B cell (primary cell): ENCODE results near the gene RAB26.

Experiments
- EZH2 ChIP-seq: IDR thresholded peaks from 2 replicates; pipeline ENCODE4 v1.6.1; 2012; ENCODE audit warnings: borderline replicate concordance, low read depth, mild to moderate bottlenecking, moderate library complexity, low read length; ENCODE audit not compliant: insufficient read depth, poor library complexity, severe bottlenecking
- TF ChIP-seq, protein P1 (sequence below): fragments of 200-600 bp; IDR thresholded peaks from one replicate; pipeline ENCODE4 v1.8.0; 2022; ENCODE audit warnings: antibody characterized with exemption, mild to moderate bottlenecking

DNA sequence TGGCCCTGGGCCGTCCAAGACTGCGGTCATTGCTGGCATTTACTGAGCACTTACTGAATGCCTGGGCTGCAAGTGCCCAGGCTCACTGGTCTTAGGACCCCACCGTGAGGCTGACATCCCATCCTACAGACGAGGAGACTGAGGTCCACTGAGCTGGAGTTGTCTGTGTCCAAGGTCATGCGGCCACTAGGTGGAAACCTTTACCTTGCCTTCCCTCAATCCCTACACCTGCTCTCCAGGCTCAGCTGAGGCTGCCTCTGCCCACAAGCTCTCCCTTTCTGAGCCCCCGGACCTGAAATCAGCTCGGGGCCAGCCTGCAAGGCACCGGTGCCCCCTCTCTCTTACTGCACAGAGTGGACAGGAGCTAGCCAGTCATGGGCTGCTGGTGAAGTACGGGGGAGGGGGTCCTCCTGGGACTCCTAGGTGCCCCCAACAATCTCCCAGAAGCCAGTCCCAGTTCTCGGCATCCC, 46.5 kb downstream of the RAB26 start:
- TF ChIP-seq, protein P1, sequence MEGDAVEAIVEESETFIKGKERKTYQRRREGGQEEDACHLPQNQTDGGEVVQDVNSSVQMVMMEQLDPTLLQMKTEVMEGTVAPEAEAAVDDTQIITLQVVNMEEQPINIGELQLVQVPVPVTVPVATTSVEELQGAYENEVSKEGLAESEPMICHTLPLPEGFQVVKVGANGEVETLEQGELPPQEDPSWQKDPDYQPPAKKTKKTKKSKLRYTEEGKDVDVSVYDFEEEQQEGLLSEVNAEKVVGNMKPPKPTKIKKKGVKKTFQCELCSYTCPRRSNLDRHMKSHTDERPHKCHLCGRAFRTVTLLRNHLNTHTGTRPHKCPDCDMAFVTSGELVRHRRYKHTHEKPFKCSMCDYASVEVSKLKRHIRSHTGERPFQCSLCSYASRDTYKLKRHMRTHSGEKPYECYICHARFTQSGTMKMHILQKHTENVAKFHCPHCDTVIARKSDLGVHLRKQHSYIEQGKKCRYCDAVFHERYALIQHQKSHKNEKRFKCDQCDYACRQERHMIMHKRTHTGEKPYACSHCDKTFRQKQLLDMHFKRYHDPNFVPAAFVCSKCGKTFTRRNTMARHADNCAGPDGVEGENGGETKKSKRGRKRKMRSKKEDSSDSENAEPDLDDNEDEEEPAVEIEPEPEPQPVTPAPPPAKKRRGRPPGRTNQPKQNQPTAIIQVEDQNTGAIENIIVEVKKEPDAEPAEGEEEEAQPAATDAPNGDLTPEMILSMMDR, result peak; percentile 47
- no peak for TF ChIP-seq EZH2
